ENCODE data around the gene NR2C2AP. TPM values are rescaled to one million over a fixed set of nuclear protein-coding genes. Genes with fewer than 3 reads are reported as not detected.

Gene NR2C2AP
- total and polyA plus RNA-seq, 2 donors (not counting 3 experiments of a cell fraction or from before 2014, with no cell fraction given): 11.9 to 17.5 TPM

DNA sequence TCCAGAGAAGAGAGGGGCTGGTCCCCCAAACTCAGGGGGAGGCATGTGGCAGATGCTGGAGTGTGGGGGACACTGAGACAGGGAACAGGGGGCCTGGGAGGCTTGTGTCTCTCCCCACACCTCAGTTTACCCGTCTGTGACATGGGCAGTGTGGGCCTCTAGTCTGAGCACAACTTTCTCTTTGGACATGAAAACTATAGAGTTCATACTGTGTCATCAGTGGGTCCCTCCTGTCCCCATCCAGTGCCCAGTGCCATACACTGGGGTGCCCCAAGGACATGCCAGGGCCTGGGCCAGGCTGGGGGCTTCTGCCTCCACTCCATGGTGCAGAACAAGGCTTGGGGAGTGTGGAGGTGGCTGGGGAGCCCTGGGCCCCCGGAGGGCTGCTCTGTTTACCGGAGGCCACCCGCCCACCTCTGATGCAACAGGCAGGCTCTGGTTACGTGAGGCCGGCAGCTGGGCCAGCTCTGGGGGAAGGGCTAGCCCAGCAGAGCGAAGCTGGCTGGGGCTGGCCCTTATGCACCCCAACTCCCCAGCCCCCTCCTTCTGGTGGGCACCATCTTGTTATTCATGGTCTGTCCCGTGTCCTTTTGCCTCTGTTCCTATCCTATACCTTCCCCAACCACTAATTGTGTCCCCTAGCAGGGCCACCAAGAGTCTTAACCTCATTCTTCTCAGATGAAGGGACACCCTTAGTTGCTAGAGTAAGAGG, 31.2 kb downstream of the NR2C2AP start:
- no peaks in the 10 kb centered on the region for H3K79me2 ChIP-seq (ENCODE audit: control insufficient read depth, insufficient read depth, low read length)
- no peak overlapping the region for H3K27ac ChIP-seq (ENCODE audit: insufficient read depth, low read depth, low read length)
- intact Hi-C loops (cut with micrococcal nuclease): no loop called here
- no peak for DNase-seq (ENCODE audit: low read depth, low spot score)
- H3K9me1 ChIP-seq (replicated peaks; ENCODE audit: control insufficient read depth, extremely low read depth, insufficient read depth, low read length): no peaks in the 10 kb centered on the region
- no peaks in the 10 kb centered on the region for H3K9me3 ChIP-seq (replicated peaks; ENCODE audit: control insufficient read depth, insufficient read depth, low read length)
- H3K4me2 ChIP-seq (ENCODE audit: insufficient read depth, low read length): no peak overlapping the region
- no peak overlapping the region for H2AFZ ChIP-seq (ENCODE audit: low read depth, low read length)
- H4K20me1 ChIP-seq (replicated peaks; ENCODE audit: control insufficient read depth, extremely low read depth, insufficient read depth, low read length): no peaks in the 10 kb centered on the region
- CTCF ChIA-PET: no interaction called here
- H3K4me3 ChIP-seq (replicated peaks in 1 of 3; ENCODE audit: insufficient read depth in 1 of 3, low read depth in 1 of 3, low read length in 3 of 3): no peak overlapping the region
- FAIRE-seq: no peak
- no TSS peak for BruUV-seq (replicated peaks)
- TF ChIP-seq JUN (IDR thresholded peaks at IDR 0.05; ENCODE audit: borderline replicate concordance, insufficient read depth, insufficient read length, low read depth) (no peak), MYC (IDR thresholded peaks at IDR 0.05; ENCODE audit: low read depth, low read length) (no peak), FOS (IDR thresholded peaks at IDR 0.05; ENCODE audit: borderline replicate concordance, insufficient read depth, low read length) (no peak), POLR2AphosphoS5 (IDR thresholded peaks at IDR 0.05; ENCODE audit: insufficient read depth, low read depth, low read length) (no peak), EZH2 (IDR thresholded peaks at IDR 0.05; ENCODE audit: borderline replicate concordance, low read depth, low read length, severe bottlenecking) (no peak), GATA2 (IDR thresholded peaks at IDR 0.05; ENCODE audit: insufficient read depth, insufficient read length, low read depth, low read length) (no peak), POLR2A (IDR thresholded peaks at IDR 0.05; ENCODE audit: low read depth, low read length) (no peak)
- TF ChIP-seq, protein P1, sequence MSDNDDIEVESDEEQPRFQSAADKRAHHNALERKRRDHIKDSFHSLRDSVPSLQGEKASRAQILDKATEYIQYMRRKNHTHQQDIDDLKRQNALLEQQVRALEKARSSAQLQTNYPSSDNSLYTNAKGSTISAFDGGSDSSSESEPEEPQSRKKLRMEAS (IDR thresholded peaks at IDR 0.05; ENCODE audit: insufficient read depth, insufficient read length): no peak
- TF ChIP-seq, protein P2, sequence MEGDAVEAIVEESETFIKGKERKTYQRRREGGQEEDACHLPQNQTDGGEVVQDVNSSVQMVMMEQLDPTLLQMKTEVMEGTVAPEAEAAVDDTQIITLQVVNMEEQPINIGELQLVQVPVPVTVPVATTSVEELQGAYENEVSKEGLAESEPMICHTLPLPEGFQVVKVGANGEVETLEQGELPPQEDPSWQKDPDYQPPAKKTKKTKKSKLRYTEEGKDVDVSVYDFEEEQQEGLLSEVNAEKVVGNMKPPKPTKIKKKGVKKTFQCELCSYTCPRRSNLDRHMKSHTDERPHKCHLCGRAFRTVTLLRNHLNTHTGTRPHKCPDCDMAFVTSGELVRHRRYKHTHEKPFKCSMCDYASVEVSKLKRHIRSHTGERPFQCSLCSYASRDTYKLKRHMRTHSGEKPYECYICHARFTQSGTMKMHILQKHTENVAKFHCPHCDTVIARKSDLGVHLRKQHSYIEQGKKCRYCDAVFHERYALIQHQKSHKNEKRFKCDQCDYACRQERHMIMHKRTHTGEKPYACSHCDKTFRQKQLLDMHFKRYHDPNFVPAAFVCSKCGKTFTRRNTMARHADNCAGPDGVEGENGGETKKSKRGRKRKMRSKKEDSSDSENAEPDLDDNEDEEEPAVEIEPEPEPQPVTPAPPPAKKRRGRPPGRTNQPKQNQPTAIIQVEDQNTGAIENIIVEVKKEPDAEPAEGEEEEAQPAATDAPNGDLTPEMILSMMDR (IDR thresholded peaks at IDR 0.05; ENCODE audit: extremely low read depth in 1 of 2, insufficient read depth in 1 of 2, low read depth in 1 of 2, low read length in 2 of 2): no peak
- H3K36me3 ChIP-seq (ENCODE audit: control insufficient read depth in 2 of 2, extremely low read depth in 1 of 2, insufficient read depth in 2 of 2, low read length in 2 of 2): peaks cover 0 to 3% of the 10 kb centered on the region in 2 experiments
- peaks cover 5% of the 10 kb centered on the region for H3K4me1 ChIP-seq (ENCODE audit: control insufficient read depth, extremely low read depth, insufficient read depth, low read length)
- no peaks in the 10 kb centered on the region for H3K27me3 ChIP-seq (ENCODE audit: control insufficient read depth in 2 of 2, insufficient read depth in 2 of 2, low read length in 2 of 2)
- dilution Hi-C loops (cut with MboI; ENCODE audit: extremely low pct_ligation_motif_present, low sequenced_read_pairs): no loop called here
- H3K9ac ChIP-seq (replicated peaks; ENCODE audit: extremely low read depth, insufficient read depth, low read length): no peak overlapping the region
- POLR2A ChIA-PET: no interaction called here
